Endothelial cell of umbilical vein (primary cell): ENCODE measurements around the gene PERCC1.
"Not testable (repeated sequence)": the region's sequence is repeated elsewhere in the genome, so short reads cannot be mapped to it uniquely, and the experiment has no call there.

Experiments
- CTCF ChIP-seq, 2 donors: IDR thresholded peaks; 1 replicate in 1 of 2; 2 replicates in 1 of 2; pipeline ENCODE4 v1.5.1; 2011; ENCODE audit warnings: low read length in 2 of 2, mild to moderate bottlenecking in 2 of 2, moderate library complexity in 2 of 2, control low read depth in 1 of 2, inconsistent platforms in 1 of 2, low read depth in 1 of 2; ENCODE audit not compliant: insufficient read depth in 1 of 2; ENCODE audit errors: extremely low read depth in 1 of 2
- EZH2 ChIP-seq: IDR thresholded peaks from 2 replicates; pipeline ENCODE4 v1.6.1; 2012; ENCODE audit warnings: borderline replicate concordance, low read depth, mild to moderate bottlenecking, moderate library complexity, low read length, inconsistent platforms; ENCODE audit not compliant: severe bottlenecking
- MYC ChIP-seq: IDR thresholded peaks from one replicate; pipeline ENCODE4 v1.6.1; 2011; ENCODE audit warnings: mild to moderate bottlenecking, low read depth, low read length
- POLR2A ChIP-seq: IDR thresholded peaks from 2 replicates; pipeline ENCODE4 v1.6.1; 2012; ENCODE audit warnings: low read depth, mild to moderate bottlenecking, control low read depth, low read length

GRCh38 chr16:1439699-1440074 lies 8.8 kb downstream of the PERCC1 start:
- not testable (repeated sequence) for TF ChIP-seq CTCF (IDR thresholded peaks at IDR 0.05; ENCODE audit: extremely low read depth in 1 of 2, insufficient read depth in 1 of 2, low read depth in 1 of 2, low read length in 2 of 2); EZH2; POLR2A; MYC
